GM19452 (cell line): ENCODE data around the gene DHRS1.

Experiments
- ATAC-seq: cut with Tn5 transposase; IDR thresholded peaks from one replicate; pipeline ENCODE4 v1.9.1; 2021; ENCODE audit not compliant: unreplicated experiment

DHRS1 gene

GRCh38 chr14:24267516-24267915 lies 32.1 kb downstream of the DHRS1 start:
- ATAC-seq, result no peak

GRCh38 chr14:24266344-24267244 lies 33.0 kb downstream of the DHRS1 start:
- ATAC-seq, result no peak

- no peak for ATAC-seq
Measured at GRCh38 chr14:24264298-24264697, 35.3 kb downstream of the DHRS1 start.

- no peak for ATAC-seq
Measured at GRCh38 chr14:24263848-24264247, 35.7 kb downstream of the DHRS1 start.

- no peak for ATAC-seq
Measured at GRCh38 chr14:24262821-24263733, 36.5 kb downstream of the DHRS1 start, which contains the start of gene TGM1. TGM1 (minus strand) TSS chr14:24263177; CDS start chr14:24262352, 825 bp downstream.

- no peak for ATAC-seq
Measured at GRCh38 chr14:24261969-24262327, 37.6 kb downstream of the DHRS1 start.

GRCh38 chr14:24261256-24261968 lies 38.2 kb downstream of the DHRS1 start:
- ATAC-seq, result no peak

- no peak for ATAC-seq
Measured at GRCh38 chr14:24260780-24261157, 38.8 kb downstream of the DHRS1 start.

- no peak for ATAC-seq
Measured at GRCh38 chr14:24260026-24260779, 39.4 kb downstream of the DHRS1 start.

GRCh38 chr14:24259282-24260025 lies 40.1 kb downstream of the DHRS1 start:
- ATAC-seq, result no peak

- ATAC-seq, result no peak
Measured at GRCh38 chr14:24258548-24259265, 40.9 kb downstream of the DHRS1 start.

- no peak for ATAC-seq
Measured at GRCh38 chr14:24258119-24258518, 41.5 kb downstream of the DHRS1 start.

GRCh38 chr14:24256960-24257359 lies 42.6 kb downstream of the DHRS1 start:
- no peak for ATAC-seq

- ATAC-seq, result no peak
Measured at GRCh38 chr14:24255931-24256711, 43.5 kb downstream of the DHRS1 start.

- no peak for ATAC-seq
Measured at GRCh38 chr14:24255438-24255837, 44.1 kb downstream of the DHRS1 start.

- ATAC-seq, result no peak
Measured at GRCh38 chr14:24254630-24255392, 44.8 kb downstream of the DHRS1 start.

- no peak for ATAC-seq
Measured at GRCh38 chr14:24253936-24254335, 45.6 kb downstream of the DHRS1 start.
